MM.1S (cell line): ENCODE data around the gene CACNB2.

Experiments used
- DNase-seq: peaks from one replicate; pipeline ENCODE4 v3.0.0-alpha.2; 2015
- H2AFZ ChIP-seq: fragments of 300-600 bp; sonication (generic); 2 replicates; pipeline ENCODE4 v1.6.0; 2016; ENCODE audit warnings: antibody characterized with exemption, low read length
- H3F3A ChIP-seq: fragments of 300-600 bp; sonication (generic); 2 replicates; pipeline ENCODE4 v1.6.1; 2016; ENCODE audit warnings: mild to moderate bottlenecking, antibody characterized with exemption, low read length, moderate library complexity, mixed read lengths; ENCODE audit not compliant: insufficient read depth
- H3K27ac ChIP-seq: fragments of 300-600 bp; sonication (generic); 2 replicates; pipeline ENCODE4 v1.5.1; 2016; ENCODE audit warnings: mild to moderate bottlenecking, low read length
- H3K27me3 ChIP-seq: fragments of 300-600 bp; sonication (generic); replicated peaks from 2 replicates; pipeline ENCODE4 v1.6.0; 2016; ENCODE audit warnings: low read length; ENCODE audit not compliant: insufficient read depth
- H3K36me3 ChIP-seq: fragments of 300-600 bp; sonication (generic); replicated peaks from 2 replicates; pipeline ENCODE4 v1.6.1; 2016; ENCODE audit warnings: mild to moderate bottlenecking, low read length, mixed read lengths; ENCODE audit not compliant: insufficient read depth
- H3K4me1 ChIP-seq: fragments of 300-600 bp; sonication (generic); 2 replicates; pipeline ENCODE4 v1.6.1; 2016; ENCODE audit warnings: low read length, mixed read lengths
- H3K4me2 ChIP-seq: fragments of 300-600 bp; sonication (generic); 2 replicates; pipeline ENCODE4 v1.6.0; 2016; ENCODE audit warnings: low read depth, low read length
- H3K4me3 ChIP-seq: fragments of 300-600 bp; sonication (generic); 2 replicates; pipeline ENCODE4 v1.5.1; 2016; ENCODE audit warnings: low read length, mixed read lengths
- H3K79me2 ChIP-seq: fragments of 300-600 bp; sonication (generic); 2 replicates; pipeline ENCODE4 v1.6.1; 2016; ENCODE audit warnings: mixed run types, low read length, mixed read lengths
- H3K9ac ChIP-seq: fragments of 300-600 bp; sonication (generic); 2 replicates; pipeline ENCODE4 v1.6.1; 2016; ENCODE audit warnings: low read length, mixed read lengths
- H3K9me2 ChIP-seq: fragments of 300-600 bp; sonication (generic); replicated peaks from 2 replicates; pipeline ENCODE4 v1.6.1; 2016; ENCODE audit warnings: mild to moderate bottlenecking, low read length, mixed read lengths; ENCODE audit not compliant: insufficient read depth
- H3K9me3 ChIP-seq: fragments of 300-600 bp; sonication (generic); replicated peaks from 2 replicates; pipeline ENCODE4 v1.6.1; 2016; ENCODE audit warnings: mild to moderate bottlenecking, low read length, mixed read lengths; ENCODE audit not compliant: insufficient read depth
- H4K20me1 ChIP-seq: fragments of 300-600 bp; sonication (generic); 2 replicates; pipeline ENCODE4 v1.6.1; 2016; ENCODE audit warnings: mild to moderate bottlenecking, low read length, moderate library complexity, mixed read lengths; ENCODE audit not compliant: insufficient read depth
- CTCF ChIP-seq: fragments of 300-600 bp; sonication (generic); IDR thresholded peaks from 2 replicates; pipeline ENCODE4 v1.5.1; 2016; ENCODE audit warnings: antibody characterized with exemption, low read length, mixed read lengths
- EZH2 ChIP-seq: fragments of 300-600 bp; sonication (generic); optimal IDR thresholded peaks from 2 replicates; pipeline ENCODE3; 2017; ENCODE audit warnings: low read depth, mild to moderate bottlenecking, antibody characterized with exemption, low read length, mixed read lengths
- EZH2phosphoT487 ChIP-seq: fragments of 300-600 bp; sonication (generic); IDR thresholded peaks from 2 replicates; pipeline ENCODE4 v1.6.1; 2018; ENCODE audit warnings: antibody characterized with exemption, low read length

CACNB2 gene

GRCh38 chr10:18332048-18332447, 191.8 kb downstream of the CACNB2 start:
- H3K79me2 ChIP-seq = no peaks in the 10 kb centered on the region
- TF ChIP-seq EZH2 (no peak), EZH2phosphoT487 (no peak), CTCF (no peak)
- H3F3A ChIP-seq = no peaks in the 10 kb centered on the region
- H3K4me1 ChIP-seq = no peaks in the 10 kb centered on the region
- no peak for DNase-seq
- H3K27ac ChIP-seq = no peak overlapping the region
- no peaks in the 10 kb centered on the region for H3K27me3 ChIP-seq
- H3K36me3 ChIP-seq = no peaks in the 10 kb centered on the region
- H4K20me1 ChIP-seq = no peaks in the 10 kb centered on the region
- no peak overlapping the region for H2AFZ ChIP-seq
- no peak overlapping the region for H3K9ac ChIP-seq
- no peak overlapping the region for H3K4me2 ChIP-seq
- no peak overlapping the region for H3K4me3 ChIP-seq
- no peaks in the 10 kb centered on the region for H3K9me3 ChIP-seq
- H3K9me2 ChIP-seq = no peaks in the 10 kb centered on the region

GRCh38 chr10:18332484-18332883, 192.3 kb downstream of the CACNB2 start:
- TF ChIP-seq EZH2 = no peak
- TF ChIP-seq EZH2phosphoT487 = no peak
- TF ChIP-seq CTCF = no peak
- Histone ChIP-seq H3K4me3 (no peak overlapping the region), H2AFZ (no peak overlapping the region), H3K9me3 (no peaks in the 10 kb centered on the region), H3K4me2 (no peak overlapping the region), H3K27me3 (no peaks in the 10 kb centered on the region), H4K20me1 (no peaks in the 10 kb centered on the region), H3F3A (no peaks in the 10 kb centered on the region), H3K36me3 (no peaks in the 10 kb centered on the region), H3K79me2 (no peaks in the 10 kb centered on the region), H3K27ac (no peak overlapping the region), H3K9me2 (no peaks in the 10 kb centered on the region), H3K9ac (no peak overlapping the region), H3K4me1 (no peaks in the 10 kb centered on the region)
- DNase-seq = no peak

GRCh38 chr10:18333621-18334020, 193.4 kb downstream of the CACNB2 start:
- no peaks in the 10 kb centered on the region for H4K20me1 ChIP-seq
- H3K4me3 ChIP-seq = no peak overlapping the region
- H3K9me2 ChIP-seq = no peaks in the 10 kb centered on the region
- no peak overlapping the region for H2AFZ ChIP-seq
- no peaks in the 10 kb centered on the region for H3K4me1 ChIP-seq
- TF ChIP-seq EZH2 (no peak), EZH2phosphoT487 (no peak), CTCF (no peak)
- no peak for DNase-seq
- no peaks in the 10 kb centered on the region for H3K9me3 ChIP-seq
- no peaks in the 10 kb centered on the region for H3K79me2 ChIP-seq
- H3K36me3 ChIP-seq = no peaks in the 10 kb centered on the region
- H3F3A ChIP-seq = no peaks in the 10 kb centered on the region
- no peak overlapping the region for H3K4me2 ChIP-seq
- H3K27ac ChIP-seq = no peak overlapping the region
- H3K27me3 ChIP-seq = no peaks in the 10 kb centered on the region
- no peak overlapping the region for H3K9ac ChIP-seq
